ENCODE measurements around the gene CAMSAP2.

DNA sequence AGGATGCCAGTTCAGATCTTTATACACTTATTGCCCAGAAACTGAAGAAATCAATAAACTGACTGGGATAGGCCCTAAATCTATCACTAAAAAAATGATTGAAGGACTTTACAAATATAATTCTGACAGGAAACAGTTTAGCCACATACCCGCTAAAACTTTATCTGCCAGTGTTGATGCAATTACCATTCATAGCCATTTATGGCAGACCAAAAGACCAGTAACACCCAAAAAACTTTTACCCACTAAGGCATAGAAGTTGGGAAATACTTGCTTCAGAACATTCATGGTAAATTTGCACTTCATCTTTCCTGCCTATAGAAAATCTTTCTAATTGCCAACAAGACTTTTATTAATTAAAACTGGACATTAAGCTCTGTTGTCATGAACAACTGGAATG, 119.1 kb downstream of the CAMSAP2 start:
- no peak for TF ChIP-seq RNF2 (IDR thresholded peaks at IDR 0.05; ENCODE audit: borderline replicate concordance, low read depth)
- no peak for TF ChIP-seq CHD2 (IDR thresholded peaks at IDR 0.05; ENCODE audit: low read length, partially characterized antibody)
- TF ChIP-seq RAD21 (conservative IDR thresholded peaks at IDR 0.05 in 1 of 2, IDR thresholded peaks at IDR 0.05 in 1 of 2) = no peak
- TF ChIP-seq CEBPB (IDR thresholded peaks at IDR 0.05) = no peak
- TF ChIP-seq POLR2AphosphoS2 (conservative IDR thresholded peaks at IDR 0.05; ENCODE audit: low read length) = no peak
- TF ChIP-seq, protein P1, sequence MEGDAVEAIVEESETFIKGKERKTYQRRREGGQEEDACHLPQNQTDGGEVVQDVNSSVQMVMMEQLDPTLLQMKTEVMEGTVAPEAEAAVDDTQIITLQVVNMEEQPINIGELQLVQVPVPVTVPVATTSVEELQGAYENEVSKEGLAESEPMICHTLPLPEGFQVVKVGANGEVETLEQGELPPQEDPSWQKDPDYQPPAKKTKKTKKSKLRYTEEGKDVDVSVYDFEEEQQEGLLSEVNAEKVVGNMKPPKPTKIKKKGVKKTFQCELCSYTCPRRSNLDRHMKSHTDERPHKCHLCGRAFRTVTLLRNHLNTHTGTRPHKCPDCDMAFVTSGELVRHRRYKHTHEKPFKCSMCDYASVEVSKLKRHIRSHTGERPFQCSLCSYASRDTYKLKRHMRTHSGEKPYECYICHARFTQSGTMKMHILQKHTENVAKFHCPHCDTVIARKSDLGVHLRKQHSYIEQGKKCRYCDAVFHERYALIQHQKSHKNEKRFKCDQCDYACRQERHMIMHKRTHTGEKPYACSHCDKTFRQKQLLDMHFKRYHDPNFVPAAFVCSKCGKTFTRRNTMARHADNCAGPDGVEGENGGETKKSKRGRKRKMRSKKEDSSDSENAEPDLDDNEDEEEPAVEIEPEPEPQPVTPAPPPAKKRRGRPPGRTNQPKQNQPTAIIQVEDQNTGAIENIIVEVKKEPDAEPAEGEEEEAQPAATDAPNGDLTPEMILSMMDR (IDR thresholded peaks at IDR 0.05) = no peak

Data from A549 (cell line).